Activated naive CD8-positive, alpha-beta T cell treated with anti-CD3 and anti-CD28 coated beads for 36 hours (primary cell): ENCODE results near the gene CS. TPM values are rescaled to one million over a fixed set of nuclear protein-coding genes. Genes with fewer than 3 reads are reported as not detected.

Source experiments
- DNase-seq: peaks from one replicate; pipeline ENCODE4 v3.0.0; 2021
- H3K27ac Mint-ChIP-seq: one replicate; pipeline ENCODE4 v1.8.0; 2022; ENCODE audit warnings: mild to moderate bottlenecking, moderate library complexity, mixed read lengths
- H3K27me3 Mint-ChIP-seq: one replicate; pipeline ENCODE4 v1.8.0; 2022; ENCODE audit warnings: mild to moderate bottlenecking, mixed read lengths
- H3K36me3 Mint-ChIP-seq: one replicate; pipeline ENCODE4 v1.8.0; 2021; ENCODE audit warnings: mild to moderate bottlenecking, mixed read lengths
- H3K4me1 Mint-ChIP-seq: one replicate; pipeline ENCODE4 v1.8.0; 2021; ENCODE audit warnings: mixed read lengths
- H3K4me3 Mint-ChIP-seq: one replicate; pipeline ENCODE4 v1.8.0; 2022; ENCODE audit warnings: mild to moderate bottlenecking, moderate library complexity, mixed read lengths
- H3K9me3 Mint-ChIP-seq: one replicate; pipeline ENCODE4 v1.8.0; 2022; ENCODE audit warnings: mixed read lengths
- total RNA-seq, 2 experiments: library from RNA; stranded (reverse); gene quantifications; one replicate each; pipeline ENCODE4 v1.2.3, GENCODE V29; 2021

Gene CS
- total RNA-seq, 2 experiments from 2014 or later, result 288 to 311 TPM

DNA sequence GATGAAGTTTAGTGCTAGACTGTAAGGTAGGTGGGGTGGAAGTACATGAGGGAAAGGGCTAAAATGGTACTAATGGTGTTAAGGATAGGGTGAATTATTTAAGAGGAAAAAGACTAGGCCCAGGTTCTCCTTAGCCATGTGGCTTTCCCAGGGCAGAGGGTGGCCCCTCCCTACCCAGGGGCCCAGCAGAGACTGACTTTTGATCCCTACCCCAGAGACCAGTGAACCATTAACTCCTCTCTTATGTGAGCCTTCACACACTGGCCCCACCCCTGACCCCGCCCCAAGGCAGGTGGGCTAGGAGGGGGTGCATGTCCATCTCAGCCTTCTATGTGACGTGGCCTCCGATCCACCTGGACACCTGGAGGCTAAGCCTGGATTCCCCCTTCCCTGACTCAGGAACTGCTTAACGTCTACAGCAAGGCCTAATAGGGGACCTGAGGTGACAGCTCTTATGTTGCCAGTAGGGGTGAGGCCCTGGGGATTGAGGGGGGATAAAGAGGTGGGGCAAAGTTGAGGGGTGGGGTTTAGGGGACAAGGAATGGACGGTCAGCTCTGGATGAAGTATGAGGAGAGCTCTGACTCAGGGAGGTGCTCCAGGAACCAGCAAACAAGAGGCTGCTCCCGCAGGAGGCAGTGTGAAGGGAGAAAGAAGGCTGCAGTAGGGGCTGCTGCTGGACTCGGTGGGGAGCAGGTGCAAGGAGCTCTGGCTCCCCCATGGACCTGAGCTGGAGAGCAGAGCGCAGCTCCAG lies 69.5 kb downstream of the CS start:
- no peaks in the 10 kb centered on the region for H3K27me3 Mint-ChIP-seq
- no peak overlapping the region for H3K27ac Mint-ChIP-seq
- H3K4me3 Mint-ChIP-seq, result no peak overlapping the region
- peaks cover 7% of the 10 kb centered on the region for H3K36me3 Mint-ChIP-seq
- no peak for DNase-seq
- H3K4me1 Mint-ChIP-seq, result peaks cover 1% of the 10 kb centered on the region
- no peaks in the 10 kb centered on the region for H3K9me3 Mint-ChIP-seq

DNA sequence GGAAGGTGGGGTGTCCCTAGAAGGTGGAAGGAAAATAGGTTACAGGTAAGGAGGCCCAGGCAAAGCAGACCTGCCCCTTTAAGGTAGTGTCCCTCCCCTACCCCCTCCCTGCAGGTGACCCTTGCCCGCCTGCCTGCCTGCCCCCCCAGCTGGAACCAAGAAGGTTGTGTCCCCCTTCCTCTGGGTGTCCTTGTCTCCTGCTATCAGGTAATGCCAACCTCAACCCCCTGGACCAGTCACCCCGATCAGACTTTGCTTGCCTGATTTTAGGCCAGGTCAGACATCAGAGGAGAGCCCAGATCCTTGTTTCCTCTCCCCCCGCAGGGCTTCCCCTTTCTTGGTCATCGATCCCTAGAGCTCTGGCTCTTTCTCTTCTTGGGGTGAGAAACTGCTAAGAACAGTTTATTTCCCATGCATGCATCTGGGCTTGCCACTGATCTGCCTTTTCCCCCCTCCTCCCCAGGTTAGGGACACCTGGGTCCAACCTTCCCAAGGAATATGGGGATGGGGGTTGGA lies 70.2 kb downstream of the CS start, which contains the start of gene SLC39A5:
SLC39A5 (plus strand) TSS at position 136 of the 516 bp plus-strand sequence. CDS start 1,224 bp downstream, outside the sequence.
- no peak within 1 kb of the TSS for H3K27ac Mint-ChIP-seq

DNA sequence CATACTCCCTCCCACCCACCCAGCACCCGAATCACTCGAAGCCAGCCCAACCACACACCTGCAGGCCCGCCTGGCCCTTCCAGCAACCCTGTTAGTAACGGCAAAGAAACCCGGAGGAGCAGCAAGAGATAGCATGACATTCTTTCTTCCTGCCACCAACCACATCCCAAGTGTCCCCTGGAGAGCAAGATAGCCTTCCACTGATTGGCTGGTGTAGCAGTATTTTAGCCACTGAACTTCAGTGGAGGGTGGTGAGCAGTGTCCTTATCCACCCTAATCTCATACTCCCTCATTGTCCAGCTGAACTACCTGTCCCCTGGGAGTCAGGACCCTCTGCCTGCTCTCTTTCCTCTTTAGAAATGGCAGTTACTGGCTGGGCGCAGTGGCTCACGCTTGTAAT lies 71.0 kb downstream of the CS start:
- no peak for DNase-seq
- H3K9me3 Mint-ChIP-seq, result no peaks in the 10 kb centered on the region
- no peaks in the 10 kb centered on the region for H3K27me3 Mint-ChIP-seq
- H3K36me3 Mint-ChIP-seq, result peaks cover 15% of the 10 kb centered on the region
- peaks cover 9% of the 10 kb centered on the region for H3K4me1 Mint-ChIP-seq
- no peak overlapping the region for H3K4me3 Mint-ChIP-seq
- H3K27ac Mint-ChIP-seq, result no peak overlapping the region

More for the DNA sequence above, 70.2 kb downstream of the CS start, which contains the start of gene SLC39A5:
- H3K27me3 Mint-ChIP-seq, result no peaks in the 10 kb centered on the region
- no peak within 1 kb of the TSS for H3K4me3 Mint-ChIP-seq
- H3K4me1 Mint-ChIP-seq, result peaks cover 7% of the 10 kb centered on the region
- no peak for DNase-seq
- peaks cover 14% of the 10 kb centered on the region for H3K36me3 Mint-ChIP-seq
- H3K9me3 Mint-ChIP-seq, result no peaks in the 10 kb centered on the region

DNA sequence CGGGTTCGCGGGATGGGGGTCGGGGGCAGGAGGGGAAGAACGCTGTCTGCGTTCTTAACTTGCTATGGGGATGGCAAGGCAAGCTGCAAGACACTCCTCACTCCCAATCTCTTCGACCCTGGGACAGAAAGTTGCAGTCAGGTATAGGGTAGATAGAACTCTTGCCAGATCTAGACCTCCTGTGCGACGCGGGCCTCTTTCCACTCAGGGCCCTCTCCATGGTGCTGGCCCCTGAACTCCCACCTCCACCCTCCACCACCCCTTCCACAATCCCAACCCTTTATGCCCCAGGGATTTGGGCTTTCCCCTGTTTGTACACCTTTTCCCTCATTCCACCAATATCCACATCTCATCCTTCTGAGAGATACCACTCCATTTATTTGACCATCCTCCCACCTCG lies 75.2 kb downstream of the CS start:
- peaks cover 28% of the 10 kb centered on the region for H3K4me1 Mint-ChIP-seq
- no peak for DNase-seq
- H3K4me3 Mint-ChIP-seq, result peak overlapping the region; percentile 100
- peak overlapping the region; percentile 86 for H3K27ac Mint-ChIP-seq
- no peaks in the 10 kb centered on the region for H3K9me3 Mint-ChIP-seq
- peaks cover 15% of the 10 kb centered on the region for H3K36me3 Mint-ChIP-seq
- no peaks in the 10 kb centered on the region for H3K27me3 Mint-ChIP-seq

DNA sequence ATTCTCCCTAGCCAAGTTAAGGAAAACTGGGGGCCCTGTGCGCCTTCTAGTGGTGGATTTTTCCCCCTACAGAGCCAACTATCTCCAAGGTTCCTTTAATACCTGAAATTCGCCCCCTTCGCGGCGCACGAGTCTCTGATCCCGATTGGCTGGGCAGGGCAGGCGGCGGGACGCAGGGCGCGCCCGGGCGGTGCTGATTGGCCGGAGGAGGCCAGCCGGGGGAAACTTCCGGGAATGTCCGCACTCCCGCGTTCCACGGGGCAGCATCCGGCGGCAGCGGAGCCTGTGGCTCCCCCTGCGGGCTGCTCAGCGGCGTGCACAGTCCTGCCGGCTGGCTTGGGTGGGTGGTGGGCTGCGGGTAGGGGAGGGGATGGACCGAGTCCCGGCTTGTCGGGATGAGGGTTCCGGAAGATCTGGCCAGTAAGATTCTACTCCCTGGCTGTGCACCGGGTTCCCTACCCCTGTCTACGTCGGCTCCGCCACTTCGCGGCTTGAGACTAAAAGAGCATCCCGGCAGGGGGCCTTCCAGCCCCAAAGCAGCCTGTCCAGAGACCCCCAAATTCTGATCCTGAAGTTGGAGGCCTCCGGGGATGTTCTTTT lies 75.9 kb downstream of the CS start, which contains the start of gene NABP2:
NABP2 (plus strand) TSS at position 241 of the 600 bp plus-strand sequence. CDS start 515 bp downstream, outside the sequence.
- Mint-ChIP-seq H3K27ac (peak within 1 kb of the TSS; percentile 86), H3K4me1 (peaks cover 30% of the 10 kb centered on the region), H3K4me3 (peak within 1 kb of the TSS; percentile 100), H3K9me3 (no peaks in the 10 kb centered on the region), H3K27me3 (no peaks in the 10 kb centered on the region), H3K36me3 (peaks cover 15% of the 10 kb centered on the region)
- peak; percentile 97 for DNase-seq

DNA sequence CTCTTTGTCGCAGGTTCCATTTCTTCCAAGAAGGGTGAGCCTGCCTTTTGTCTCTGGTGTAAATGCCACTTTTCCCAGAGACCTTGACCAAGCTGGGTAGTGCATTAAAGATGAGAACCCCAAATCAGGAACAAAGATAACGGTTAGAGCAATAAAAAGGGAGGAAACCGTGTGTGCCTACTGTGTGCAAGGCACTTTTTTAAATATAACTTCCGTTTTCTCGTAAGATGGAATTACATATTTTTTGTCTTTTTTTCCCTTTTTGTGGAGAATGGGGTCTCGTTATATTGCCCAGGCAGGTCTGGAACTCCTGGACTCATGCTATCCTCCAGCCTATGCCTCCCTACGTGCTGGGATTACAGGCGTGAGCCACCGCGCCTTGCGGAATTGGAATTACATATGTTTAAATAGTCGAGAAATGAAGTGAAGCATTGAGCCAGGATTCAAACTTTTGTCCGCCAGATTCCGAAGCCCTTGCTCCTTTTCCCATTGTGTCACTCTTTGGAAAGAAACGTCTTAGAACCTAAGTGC lies 76.5 kb downstream of the CS start:
- no peak for DNase-seq

DNA sequence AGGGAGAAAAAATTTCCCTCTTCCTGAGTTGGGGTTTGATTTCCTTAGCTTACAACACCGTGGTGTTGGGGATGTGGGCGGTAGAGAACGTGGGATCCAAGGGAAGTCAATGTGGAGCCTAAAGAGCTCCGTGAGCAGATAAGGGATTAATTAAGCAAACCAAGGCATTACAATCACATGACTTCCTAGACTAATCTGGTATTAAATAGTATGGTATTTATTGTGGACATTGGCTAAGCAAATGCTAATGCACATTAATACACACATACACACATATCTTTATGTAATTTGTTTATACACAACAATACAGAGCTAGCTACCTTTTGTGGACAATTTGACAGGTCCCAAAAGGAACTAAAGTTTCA lies 77.6 kb downstream of the CS start:
- no peak for DNase-seq
- H3K9me3 Mint-ChIP-seq, result no peaks in the 10 kb centered on the region
- no peaks in the 10 kb centered on the region for H3K27me3 Mint-ChIP-seq
- H3K4me1 Mint-ChIP-seq, result peaks cover 30% of the 10 kb centered on the region
- peak overlapping the region; percentile 95 for H3K27ac Mint-ChIP-seq
- H3K36me3 Mint-ChIP-seq, result peaks cover 13% of the 10 kb centered on the region
- H3K4me3 Mint-ChIP-seq, result peak overlapping the region; percentile 100

More for the DNA sequence above, 76.5 kb downstream of the CS start:
- Mint-ChIP-seq H3K4me1 (peaks cover 30% of the 10 kb centered on the region), H3K9me3 (no peaks in the 10 kb centered on the region), H3K4me3 (peak overlapping the region; percentile 100), H3K27me3 (no peaks in the 10 kb centered on the region), H3K36me3 (peaks cover 13% of the 10 kb centered on the region), H3K27ac (peak overlapping the region; percentile 84)

DNA sequence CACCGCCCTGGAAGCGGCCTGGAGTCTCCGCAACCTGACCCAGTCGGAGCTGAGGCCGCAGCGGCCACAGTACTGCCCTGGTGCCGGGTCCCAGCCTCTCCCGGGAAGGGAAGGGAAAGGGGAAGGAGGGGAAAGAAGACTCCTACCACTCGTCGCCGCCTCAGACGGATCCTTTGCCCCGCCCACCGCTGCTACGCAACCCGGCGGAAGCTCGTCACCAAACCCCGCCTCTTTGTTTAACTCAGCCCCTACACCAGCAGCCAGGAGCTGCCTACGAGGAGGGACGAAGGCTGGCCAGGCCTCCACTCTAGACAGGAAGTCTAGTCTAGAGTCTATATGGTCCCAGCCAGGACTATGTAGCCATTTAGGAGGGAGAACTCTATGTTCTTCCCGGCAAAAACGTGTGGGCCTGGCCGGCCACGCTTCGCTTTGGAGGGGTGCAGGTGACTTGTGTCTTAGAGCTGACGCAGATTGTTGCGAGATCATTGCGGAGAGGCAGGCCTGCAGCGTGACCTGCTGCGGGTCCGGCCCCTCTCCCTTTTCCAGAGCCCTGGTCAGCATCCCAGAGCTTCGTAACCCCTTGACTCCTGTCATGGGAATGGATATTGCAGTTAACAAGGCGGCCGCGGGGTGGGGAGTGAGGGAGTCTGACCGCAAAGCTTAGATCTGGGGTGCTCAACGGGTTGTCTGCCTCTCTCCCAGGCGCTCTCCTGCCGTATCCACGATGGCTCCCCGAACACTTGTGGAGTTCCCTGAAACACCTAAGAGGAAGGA lies 78.2 kb downstream of the CS start, which contains the start of gene RNF41:
RNF41 (minus strand) TSS at position 166 of the 774 bp plus-strand sequence. CDS start 7,875 bp downstream, outside the sequence.
- Mint-ChIP-seq H3K27me3 (no peaks in the 10 kb centered on the region), H3K36me3 (peaks cover 13% of the 10 kb centered on the region), H3K4me3 (peak within 1 kb of the TSS; percentile 100), H3K9me3 (no peaks in the 10 kb centered on the region), H3K27ac (peak within 1 kb of the TSS; percentile 95), H3K4me1 (peaks cover 30% of the 10 kb centered on the region)
- DNase-seq, result peak; percentile 90

Other genes starting within 250 kb of the CS start
- gene ERBB3, start 220.2 kb downstream of the CS start, total RNA-seq, result under 1 TPM; 0.82 to 0.97 TPM
- gene PA2G4, start 195.8 kb downstream of the CS start, total RNA-seq, result 100 to 1,000 TPM; 552 to 588 TPM
- 1,000 to 10,000 TPM; 5,444 to 5,630 TPM for gene RPL41, start 183.7 kb downstream of the CS start, total RNA-seq
- 1 to 10 TPM; 6.9 to 7.2 TPM for gene ZC3H10, start 182.1 kb downstream of the CS start, total RNA-seq
- 100 to 1,000 TPM; 153 to 155 TPM for gene ESYT1, start 172.1 kb downstream of the CS start, total RNA-seq
- gene MYL6B, start 147.7 kb downstream of the CS start, total RNA-seq, result 10 to 100 TPM; 67.9 to 76.2 TPM
- gene MYL6, start 142.0 kb downstream of the CS start, total RNA-seq, result 100 to 1,000 TPM; 751 to 777 TPM
- gene SMARCC2, start 110.8 kb downstream of the CS start, total RNA-seq, result 10 to 100 TPM; 78.5 to 92.6 TPM
- 10 to 100 TPM; 26.4 to 31.2 TPM for gene RNF41, start 78.4 kb downstream of the CS start, total RNA-seq
- gene NABP2, start 76.0 kb downstream of the CS start, total RNA-seq, result 10 to 100 TPM; 81.2 to 84.5 TPM
- gene SLC39A5, start 70.3 kb downstream of the CS start, total RNA-seq, result under 1 TPM; 0.44 to 0.49 TPM
- 10 to 100 TPM; 41.9 to 47.0 TPM for gene ANKRD52, start 41.9 kb downstream of the CS start, total RNA-seq
- gene COQ10A, start 33.4 kb downstream of the CS start, total RNA-seq, result 10 to 100 TPM in 1 of 2 experiments, 1 to 10 TPM in 1; 9.5 to 10.6 TPM
- 100 to 1,000 TPM; 133 to 142 TPM for gene CNPY2, start 15.7 kb upstream of the CS start, total RNA-seq
- 10 to 100 TPM; 32.3 to 34.5 TPM for gene PAN2, start 33.7 kb upstream of the CS start, total RNA-seq
- 10 to 100 TPM; 20.9 to 22.9 TPM for gene IL23A, start 38.6 kb upstream of the CS start, total RNA-seq
- 100 to 1,000 TPM; 101 to 102 TPM for gene STAT2, start 59.8 kb upstream of the CS start, total RNA-seq
- gene APOF, start 62.5 kb upstream of the CS start, total RNA-seq, result not detected
- 10 to 100 TPM; 57.6 to 59.8 TPM for gene TIMELESS, start 149.1 kb upstream of the CS start, total RNA-seq
- gene MIP, start 154.3 kb upstream of the CS start, total RNA-seq, result not detected
- 1 to 10 TPM; 3.4 TPM for gene SPRYD4, start 168.2 kb upstream of the CS start, total RNA-seq
- 1 to 10 TPM; 4.7 to 5.4 TPM for gene GLS2, start 187.8 kb upstream of the CS start, total RNA-seq
- 1 to 10 TPM; 4.2 to 4.4 TPM for gene RBMS2, start 221.5 kb upstream of the CS start, total RNA-seq